K562 (cell line): ENCODE results near the gene JUNB. TPM values are rescaled to one million over a fixed set of nuclear protein-coding genes. Genes with fewer than 3 reads are reported as not detected.

Experiments used
- NR0B1 ChIP-seq: fragments of 450-650 bp; IDR thresholded peaks from one replicate; pipeline ENCODE4 v1.6.1; 2018; ENCODE audit warnings: mild to moderate bottlenecking, moderate library complexity; ENCODE audit not compliant: partially characterized antibody
- PREB ChIP-seq: sonication (generic); formaldehyde crosslinking; IDR thresholded peaks from 2 replicates; pipeline ENCODE4 v1.8.1; 2023; ENCODE audit warnings: mild to moderate bottlenecking, missing genetic modification reagents
- RBM17 ChIP-seq: fragments of 200-400 bp; formaldehyde crosslinking; IDR thresholded peaks from 2 replicates; pipeline ENCODE4 v1.6.1; 2017; ENCODE audit warnings: low read depth, mild to moderate bottlenecking, low read length, borderline replicate concordance
- RBM39 ChIP-seq: fragments of 200-400 bp; formaldehyde crosslinking; optimal IDR thresholded peaks from 2 replicates; pipeline ENCODE3; 2018; ENCODE audit warnings: low read depth, low read length
- TCF3 ChIP-seq: sonication (generic); formaldehyde crosslinking; IDR thresholded peaks from 2 replicates; pipeline ENCODE4 v1.4.0; 2020; ENCODE audit warnings: mild to moderate bottlenecking, missing genetic modification reagents
- ZNF512 ChIP-seq: IDR thresholded peaks from 2 replicates; pipeline ENCODE4 v1.6.1; 2016; ENCODE audit warnings: missing genetic modification characterization, missing compliant biosample characterization
- ZNF699 ChIP-seq: fragments of 250-450 bp; sonication (Bioruptor Pico); IDR thresholded peaks from 2 replicates; pipeline ENCODE4 v1.8.0; 2021; ENCODE audit warnings: mild to moderate bottlenecking, moderate library complexity; ENCODE audit not compliant: insufficient replicate concordance
- polyA plus RNA-seq, 8 experiments: library from polyadenylated mRNA; depleted of rRNA in 4 of 8; stranded (reverse) in 5 of 8; unstranded in 3 of 8; fragments of >200 nt; fragmentation: Nextera tagmentation in 2 of 8; fragmentation: Illumina TruSeq in 1 of 8; extraction: Ambion mirVana in 2 of 8; extraction: Trizol in 1 of 8; gene quantifications; 2 replicates each; pipeline versions ENCODE4 v1.2.1 to v1.2.3, GENCODE V29; 2011 to 2014; ENCODE audit warnings: inconsistent platforms in 1 of 8, missing spikeins in 1 of 8
- total RNA-seq, 7 experiments: library from RNA; depleted of rRNA in 6 of 7; stranded (reverse); fragments of >200 nt in 6 of 7; fragmentation: Illumina TruSeq in 2 of 7; extraction: Trizol in 2 of 7; gene quantifications; 2 replicates each; pipeline versions ENCODE4 v1.2.1 to v1.2.3, GENCODE V29; 2011 to 2021; ENCODE audit warnings: low replicate concordance in 1 of 7
- TF ChIP-seq, protein P1 (sequence below): sonication (generic); formaldehyde crosslinking; IDR thresholded peaks from 2 replicates; pipeline ENCODE4 v1.4.0; 2020; ENCODE audit warnings: mild to moderate bottlenecking, missing genetic modification reagents

JUNB gene
- total and polyA plus RNA-seq, 9 of the 15 experiments (the other 6 are each of a cell fraction or from before 2014, with no cell fraction given), result 0.23 to 88.1 (median 13.1) TPM

- TF ChIP-seq RBM39 (no peak), PREB (CRISPR knock-in tag) (no peak; the same call in 1 of the 2 replicates), TCF3 (CRISPR knock-in tag) (no peak), NR0B1 (no peak), ZNF512 (tag) (no peak), ZNF699 (no peak), RBM17 (no peak)
- TF ChIP-seq, protein P1, sequence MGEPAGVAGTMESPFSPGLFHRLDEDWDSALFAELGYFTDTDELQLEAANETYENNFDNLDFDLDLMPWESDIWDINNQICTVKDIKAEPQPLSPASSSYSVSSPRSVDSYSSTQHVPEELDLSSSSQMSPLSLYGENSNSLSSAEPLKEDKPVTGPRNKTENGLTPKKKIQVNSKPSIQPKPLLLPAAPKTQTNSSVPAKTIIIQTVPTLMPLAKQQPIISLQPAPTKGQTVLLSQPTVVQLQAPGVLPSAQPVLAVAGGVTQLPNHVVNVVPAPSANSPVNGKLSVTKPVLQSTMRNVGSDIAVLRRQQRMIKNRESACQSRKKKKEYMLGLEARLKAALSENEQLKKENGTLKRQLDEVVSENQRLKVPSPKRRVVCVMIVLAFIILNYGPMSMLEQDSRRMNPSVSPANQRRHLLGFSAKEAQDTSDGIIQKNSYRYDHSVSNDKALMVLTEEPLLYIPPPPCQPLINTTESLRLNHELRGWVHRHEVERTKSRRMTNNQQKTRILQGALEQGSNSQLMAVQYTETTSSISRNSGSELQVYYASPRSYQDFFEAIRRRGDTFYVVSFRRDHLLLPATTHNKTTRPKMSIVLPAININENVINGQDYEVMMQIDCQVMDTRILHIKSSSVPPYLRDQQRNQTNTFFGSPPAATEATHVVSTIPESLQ (CRISPR knock-in tag), result 0 out of 2 replicates have a peak, but pooled peaks have one; percentile 77
- TF ChIP-seq, all 486 proteins: peak for 130
These were observed 15.2 kb downstream of the JUNB start, which contains the start of gene RNASEH2A (continued) for GRCh38 chr19:12806242-12807081.
